OCI-M2 (cell line): ENCODE data around the gene SETD6.
"Not testable (repeated sequence)": the region's sequence is repeated elsewhere in the genome, so short reads cannot be mapped to it uniquely, and the experiment has no call there.

Source experiments
- DNase-seq: peaks from one replicate; lab custom pipeline; 2025; ENCODE audit not compliant: unreplicated experiment; lab: John Stamatoyannopoulos, UW

The SETD6 gene

GRCh38 chr16:58537124-58537906, 22.0 kb downstream of the SETD6 start:
- no peak for DNase-seq

GRCh38 chr16:58541711-58542110, 26.4 kb downstream of the SETD6 start:
- DNase-seq, result no peak

- DNase-seq, result no peak
These were observed 27.0 kb downstream of the SETD6 start for GRCh38 chr16:58542291-58542690.

- no peak for DNase-seq
These were observed 28.4 kb downstream of the SETD6 start for GRCh38 chr16:58543685-58544084.

GRCh38 chr16:58548378-58548777, 33.1 kb downstream of the SETD6 start:
- no peak for DNase-seq

GRCh38 chr16:58551496-58551895, 36.2 kb downstream of the SETD6 start:
- DNase-seq, result no peak

- DNase-seq, result no peak
These were observed 41.4 kb downstream of the SETD6 start for GRCh38 chr16:58556678-58557077.

GRCh38 chr16:58563235-58563634, 47.9 kb downstream of the SETD6 start:
- DNase-seq, result no peak

GRCh38 chr16:58563775-58564174, 48.5 kb downstream of the SETD6 start:
- no peak for DNase-seq

- not testable (repeated sequence) for DNase-seq
These were observed 50.4 kb downstream of the SETD6 start for GRCh38 chr16:58565697-58566096.
